ENCODE measurements around the gene PAQR8.

PAQR8 gene

DNA sequence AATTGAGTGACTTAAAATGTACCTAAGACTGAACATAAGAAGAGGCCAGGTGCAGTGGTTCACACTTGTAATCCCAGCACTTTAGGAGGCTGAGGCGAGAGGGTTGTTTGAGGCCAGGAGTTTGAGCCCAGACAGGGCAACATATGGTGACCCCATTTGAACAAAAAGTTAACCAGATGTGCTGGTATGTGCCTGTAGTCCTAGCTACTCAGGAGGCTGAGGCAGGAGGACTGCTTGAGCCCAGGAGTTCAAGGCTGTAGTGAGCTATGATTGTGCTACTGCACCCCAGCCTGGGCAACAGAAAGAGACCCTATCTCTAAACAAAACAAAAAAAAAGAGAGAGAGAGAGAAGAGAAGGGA, 10.1 kb upstream of the PAQR8 start:
- DNase-seq (ENCODE audit: extremely low read depth, low read depth) = no peak
- TF ChIP-seq, protein P1, sequence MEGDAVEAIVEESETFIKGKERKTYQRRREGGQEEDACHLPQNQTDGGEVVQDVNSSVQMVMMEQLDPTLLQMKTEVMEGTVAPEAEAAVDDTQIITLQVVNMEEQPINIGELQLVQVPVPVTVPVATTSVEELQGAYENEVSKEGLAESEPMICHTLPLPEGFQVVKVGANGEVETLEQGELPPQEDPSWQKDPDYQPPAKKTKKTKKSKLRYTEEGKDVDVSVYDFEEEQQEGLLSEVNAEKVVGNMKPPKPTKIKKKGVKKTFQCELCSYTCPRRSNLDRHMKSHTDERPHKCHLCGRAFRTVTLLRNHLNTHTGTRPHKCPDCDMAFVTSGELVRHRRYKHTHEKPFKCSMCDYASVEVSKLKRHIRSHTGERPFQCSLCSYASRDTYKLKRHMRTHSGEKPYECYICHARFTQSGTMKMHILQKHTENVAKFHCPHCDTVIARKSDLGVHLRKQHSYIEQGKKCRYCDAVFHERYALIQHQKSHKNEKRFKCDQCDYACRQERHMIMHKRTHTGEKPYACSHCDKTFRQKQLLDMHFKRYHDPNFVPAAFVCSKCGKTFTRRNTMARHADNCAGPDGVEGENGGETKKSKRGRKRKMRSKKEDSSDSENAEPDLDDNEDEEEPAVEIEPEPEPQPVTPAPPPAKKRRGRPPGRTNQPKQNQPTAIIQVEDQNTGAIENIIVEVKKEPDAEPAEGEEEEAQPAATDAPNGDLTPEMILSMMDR (IDR thresholded peaks at IDR 0.05; ENCODE audit: low read depth, low read length) = no peak

DNA sequence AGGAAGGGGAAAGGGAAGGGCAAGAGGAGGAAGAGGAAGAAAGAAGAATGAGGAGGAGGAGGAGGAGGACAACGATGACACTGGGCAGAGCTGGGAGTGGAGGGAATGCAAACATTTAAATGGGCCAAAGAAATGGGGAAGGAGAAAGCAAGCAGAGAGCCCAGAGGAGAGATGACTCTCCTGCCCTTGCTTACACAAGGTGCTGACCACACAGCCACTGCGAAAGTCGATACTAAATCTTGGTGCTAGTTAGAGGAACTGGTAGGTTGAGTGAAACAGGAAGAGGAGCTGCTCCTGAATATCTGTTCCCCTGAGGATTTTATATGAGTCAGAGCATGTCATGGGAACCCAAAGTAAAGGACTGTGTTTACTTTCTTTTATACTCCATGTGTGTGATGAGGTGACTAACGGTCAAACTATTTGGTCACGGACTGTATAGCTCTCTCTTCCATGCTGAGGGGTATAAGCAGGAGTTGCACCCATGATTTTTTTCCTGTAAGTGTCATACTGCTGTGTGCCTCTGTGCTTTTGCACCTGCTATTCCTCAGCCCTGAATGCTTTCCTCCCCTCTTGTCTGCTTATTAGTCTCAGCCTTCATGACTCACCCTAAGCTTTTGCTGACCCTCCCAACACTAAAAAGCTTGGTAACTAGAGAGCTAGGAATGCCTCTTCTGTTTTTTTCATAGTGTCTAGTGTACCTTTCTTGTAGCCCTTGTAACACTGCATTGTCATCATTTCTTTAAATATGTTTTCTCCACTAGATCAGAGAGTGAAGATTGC, 9.5 kb upstream of the PAQR8 start:
- TF ChIP-seq, protein P1 (IDR thresholded peaks at IDR 0.05; ENCODE audit: low read depth, low read length) = no peak
- DNase-seq (ENCODE audit: extremely low read depth, low read depth) = peak; percentile 75

DNA sequence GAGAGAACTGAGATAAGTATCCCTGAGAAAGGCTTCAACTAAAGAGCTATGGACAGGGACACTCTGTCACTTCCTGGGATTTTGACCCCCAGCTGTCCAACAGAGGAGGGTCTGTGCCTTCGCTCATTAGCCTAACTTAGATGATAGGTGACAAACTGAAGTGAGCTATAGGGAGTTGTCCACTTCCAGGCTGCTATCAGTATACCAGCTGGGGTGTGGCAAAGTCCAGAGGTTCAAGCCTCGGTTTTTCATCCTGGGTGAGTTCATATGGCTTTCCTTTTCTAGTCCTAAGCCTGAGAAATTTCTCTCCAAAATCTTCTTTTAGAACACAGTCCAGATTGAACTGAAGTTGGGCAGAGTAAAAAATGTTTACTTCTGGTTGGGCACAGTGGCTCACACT, 5.9 kb upstream of the PAQR8 start:
- DNase-seq (ENCODE audit: extremely low read depth, low read depth) = no peak
- TF ChIP-seq, protein P1 (IDR thresholded peaks at IDR 0.05; ENCODE audit: low read depth, low read length) = no peak

DNA sequence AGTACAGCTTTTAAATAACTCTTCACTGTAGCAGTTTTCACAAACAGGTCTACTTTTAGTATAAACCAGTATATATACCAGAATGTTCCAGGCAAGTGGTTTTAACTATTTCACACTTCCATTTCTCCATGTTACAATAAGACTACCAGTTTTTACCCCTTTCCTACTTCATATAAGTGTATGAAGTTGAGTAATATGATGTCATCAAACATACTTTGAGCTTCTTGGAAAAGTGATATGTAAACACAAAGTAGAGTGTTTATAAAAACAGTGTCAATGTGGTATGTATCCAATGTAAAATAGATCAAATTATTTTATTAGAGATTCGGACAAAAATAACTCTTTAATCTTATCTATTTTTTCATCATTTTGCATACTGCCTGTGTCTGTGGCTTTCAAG, 2.5 kb upstream of the PAQR8 start:
- DNase-seq (ENCODE audit: extremely low read depth, low read depth) = no peak
- TF ChIP-seq, protein P1 (IDR thresholded peaks at IDR 0.05; ENCODE audit: low read depth, low read length) = no peak

DNA sequence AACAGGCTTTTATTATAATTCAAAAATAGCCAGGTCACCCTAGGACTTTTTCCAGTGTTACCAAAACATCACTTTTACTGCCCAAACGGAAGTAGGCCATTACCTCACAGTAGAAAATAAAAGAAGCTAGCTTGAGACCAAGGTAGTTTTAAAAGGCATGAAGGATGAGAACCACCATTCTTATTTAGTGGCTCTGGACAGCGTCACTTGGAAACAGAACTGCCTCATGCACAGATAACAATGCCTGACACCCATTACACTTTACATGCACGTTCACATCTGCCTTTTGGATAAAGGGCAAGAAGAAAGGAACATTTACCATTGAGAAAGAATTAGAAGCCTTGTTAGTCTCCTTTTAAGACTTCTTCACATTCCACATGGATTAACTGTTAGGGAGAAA, 1.9 kb upstream of the PAQR8 start:
- DNase-seq (ENCODE audit: extremely low read depth, low read depth) = no peak
- TF ChIP-seq, protein P1 (IDR thresholded peaks at IDR 0.05; ENCODE audit: low read depth, low read length) = no peak

DNA sequence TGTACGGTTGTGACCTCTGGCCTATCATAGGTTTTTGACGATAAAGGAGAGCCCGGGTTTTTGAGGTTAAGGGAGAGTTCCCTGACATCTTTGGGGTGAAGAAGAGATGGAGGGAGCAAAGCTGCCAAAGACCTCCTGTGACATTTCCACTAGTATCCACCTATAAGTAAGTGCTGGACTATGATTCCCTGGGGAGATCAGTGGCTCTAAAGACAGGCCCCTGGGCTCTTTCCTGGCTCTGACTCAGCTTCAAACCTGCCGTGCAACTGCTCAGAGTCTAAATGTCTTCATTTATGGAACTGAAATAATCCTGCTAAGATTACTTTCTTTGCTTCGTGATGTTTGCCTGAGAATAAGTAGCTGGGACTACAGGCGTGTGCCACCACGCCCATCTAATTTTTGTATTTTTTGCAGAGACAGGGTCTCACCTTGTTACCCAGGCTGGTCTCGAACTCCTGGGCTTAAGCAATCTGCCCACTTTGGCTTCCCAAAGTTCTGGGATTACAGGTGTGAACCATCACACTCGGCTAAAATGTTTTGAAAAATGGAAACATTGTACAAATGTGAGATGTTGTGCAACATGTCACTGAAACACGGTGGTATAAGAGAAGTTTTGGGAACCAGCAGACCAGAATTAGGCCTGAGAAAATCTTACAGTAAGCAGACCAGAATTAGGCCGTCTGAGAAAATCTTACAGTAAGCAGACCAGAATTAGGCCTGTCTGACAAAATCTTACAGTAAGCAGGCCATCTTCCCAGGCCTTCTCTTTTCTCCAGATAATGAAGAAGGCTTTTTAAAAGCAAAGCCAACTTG, 1.1 kb upstream of the PAQR8 start:
- TF ChIP-seq, protein P1 (IDR thresholded peaks at IDR 0.05; ENCODE audit: low read depth, low read length) = no peak
- DNase-seq (ENCODE audit: extremely low read depth, low read depth) = no peak

DNA sequence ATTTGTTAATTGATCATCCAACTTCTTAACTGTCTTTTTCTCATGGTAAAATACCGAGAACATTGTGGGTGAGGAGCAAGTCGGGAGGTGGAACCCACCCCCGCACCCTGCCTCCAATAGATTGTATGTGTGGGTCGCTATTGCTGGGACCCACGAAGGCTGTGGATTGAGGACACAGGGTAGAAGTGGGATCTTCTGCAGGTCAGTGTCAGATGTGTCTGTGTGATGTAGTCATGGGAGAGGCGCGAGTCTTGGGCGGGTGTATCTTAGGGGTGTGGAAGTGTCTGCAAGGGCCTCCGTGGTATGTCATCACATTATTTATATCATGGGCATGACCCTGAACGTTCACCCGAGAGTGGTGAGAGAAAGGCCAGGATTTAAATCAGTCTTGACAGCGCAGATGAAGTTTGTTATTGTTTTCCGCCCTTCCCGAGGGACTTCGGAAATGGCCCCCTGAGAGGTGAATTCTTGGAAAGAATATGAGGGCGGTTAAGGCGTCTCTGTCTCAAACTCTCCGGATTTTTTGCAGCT, 472 bp upstream of the PAQR8 start:
- DNase-seq (ENCODE audit: extremely low read depth, low read depth) = peak; percentile 14

More for the DNA sequence above, 472 bp upstream of the PAQR8 start:
- TF ChIP-seq, protein P1 (IDR thresholded peaks at IDR 0.05; ENCODE audit: low read depth, low read length) = no peak
